MG63 (cell line): Measurements from ENCODE around the gene DPF1. TPM values are rescaled to one million over a fixed set of nuclear protein-coding genes. Genes with fewer than 3 reads are reported as not detected.

Source experiments
- DNase-seq: peaks from one replicate; pipeline ENCODE4 v3.0.0-alpha.2; 2020
- H3K27me3 ChIP-seq: fragments of 250-450 bp; sonication (Bioruptor Pico); 2 replicates; pipeline ENCODE4 v1.5.1; 2020; ENCODE audit warnings: mild to moderate bottlenecking, moderate library complexity
- H3K36me3 ChIP-seq: fragments of 250-450 bp; sonication (Bioruptor Pico); 2 replicates; pipeline ENCODE4 v1.5.1; 2020; ENCODE audit warnings: mild to moderate bottlenecking, moderate library complexity
- H3K4me3 ChIP-seq: fragments of 250-450 bp; sonication (Bioruptor Pico); 2 replicates; pipeline ENCODE4 v1.5.1; 2020; ENCODE audit warnings: mild to moderate bottlenecking, moderate library complexity
- H3K9me3 ChIP-seq: fragments of 250-450 bp; sonication (Bioruptor Pico); 2 replicates; pipeline ENCODE4 v1.5.1; 2020; ENCODE audit warnings: mild to moderate bottlenecking, moderate library complexity
- total RNA-seq: library from RNA; depleted of rRNA; stranded (reverse); fragments of >200 nt; shearing (Covaris generic); gene quantifications from 2 replicates; pipeline ENCODE4 v1.2.3, GENCODE V29; 2014; ENCODE audit warnings: low replicate concordance

DPF1 gene
- total RNA-seq, 1 experiment from 2014 or later = 6.9 TPM

DNA sequence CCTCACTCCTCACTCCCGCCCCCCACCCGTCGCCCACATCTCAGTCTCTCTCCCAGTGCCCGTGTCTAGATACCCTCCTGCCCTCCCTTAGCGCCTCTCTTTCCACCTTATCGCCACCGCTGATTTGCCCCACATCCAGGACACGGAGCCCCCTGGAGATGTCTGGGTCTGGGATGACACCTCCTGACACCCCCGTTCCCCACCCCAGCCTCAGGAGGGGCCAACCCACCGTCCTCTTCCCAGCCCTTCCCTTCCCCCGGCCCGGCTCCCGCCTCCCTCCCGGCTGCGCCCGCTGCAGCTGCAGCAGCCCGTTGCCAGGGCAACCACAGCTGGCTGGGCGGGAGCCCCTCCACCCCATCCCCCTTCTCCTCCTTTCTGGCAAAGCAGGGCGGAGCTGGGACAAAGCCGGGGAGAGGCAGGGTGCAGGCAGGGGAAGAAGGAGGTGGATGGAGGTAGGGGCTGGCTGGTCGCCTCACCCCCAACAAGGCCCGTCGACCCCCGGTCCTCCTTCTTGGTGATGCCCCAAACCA is 13.5 kb downstream of the DPF1 start:
- Histone ChIP-seq H3K4me3 (no peak overlapping the region), H3K36me3 (peaks cover 5% of the 10 kb centered on the region), H3K27me3 (no peaks in the 10 kb centered on the region), H3K9me3 (no peaks in the 10 kb centered on the region)
- DNase-seq = no peak

DNA sequence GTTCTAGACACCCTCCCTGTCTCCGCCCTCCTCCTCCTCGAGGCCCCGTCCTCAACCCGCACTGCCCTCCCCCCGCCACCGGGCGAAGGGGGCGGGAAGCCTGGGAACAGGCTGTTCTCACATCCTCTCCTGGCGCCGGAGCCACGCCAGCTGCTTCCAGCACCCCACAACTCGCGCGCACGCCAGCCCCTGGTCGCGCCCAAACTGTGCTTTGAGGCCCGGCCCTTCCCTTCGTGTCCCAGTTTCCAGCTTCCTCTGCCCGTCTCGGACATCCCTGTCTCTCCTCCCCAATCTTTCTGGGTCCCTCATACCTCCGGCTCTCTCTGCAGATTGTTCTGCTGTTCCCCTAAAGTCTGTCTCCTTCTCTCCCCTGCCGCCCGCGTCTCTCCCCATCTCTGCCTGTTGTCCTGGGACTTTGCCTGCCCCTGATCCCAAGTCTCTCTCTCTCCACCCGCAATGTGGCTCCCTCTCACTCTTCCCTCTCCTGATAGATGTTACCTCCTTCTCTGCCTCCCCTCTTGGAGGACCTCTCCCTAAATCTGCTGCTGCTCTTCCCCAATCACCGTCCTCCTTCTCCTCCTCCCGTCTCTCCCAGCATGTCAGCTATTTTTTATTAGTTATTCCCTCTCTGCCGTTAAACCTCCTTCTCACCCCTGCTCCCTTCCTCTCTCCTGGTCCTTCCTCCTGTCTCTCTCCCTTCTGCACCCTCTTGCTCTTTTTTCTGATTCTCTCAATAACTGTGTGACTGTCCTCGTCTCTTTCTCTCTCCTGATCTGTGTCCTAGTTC is 14.2 kb downstream of the DPF1 start:
- Histone ChIP-seq H3K36me3 (peaks cover 8% of the 10 kb centered on the region), H3K27me3 (no peaks in the 10 kb centered on the region), H3K4me3 (no peak overlapping the region), H3K9me3 (no peaks in the 10 kb centered on the region)
- DNase-seq = peak; percentile 31

- peaks cover 15% of the 10 kb centered on the region for H3K36me3 ChIP-seq
- no peak overlapping the region for H3K4me3 ChIP-seq
- H3K27me3 ChIP-seq = no peaks in the 10 kb centered on the region
- H3K9me3 ChIP-seq = no peaks in the 10 kb centered on the region
- DNase-seq = no peak
These were observed 14.9 kb downstream of the DPF1 start for GRCh38 chr19:38209152-38209551.

- no peak overlapping the region for H3K4me3 ChIP-seq
- H3K36me3 ChIP-seq = peaks cover 19% of the 10 kb centered on the region
- no peaks in the 10 kb centered on the region for H3K27me3 ChIP-seq
- no peak for DNase-seq
- H3K9me3 ChIP-seq = no peaks in the 10 kb centered on the region
These were observed 15.5 kb downstream of the DPF1 start for GRCh38 chr19:38208571-38208970.

DNA sequence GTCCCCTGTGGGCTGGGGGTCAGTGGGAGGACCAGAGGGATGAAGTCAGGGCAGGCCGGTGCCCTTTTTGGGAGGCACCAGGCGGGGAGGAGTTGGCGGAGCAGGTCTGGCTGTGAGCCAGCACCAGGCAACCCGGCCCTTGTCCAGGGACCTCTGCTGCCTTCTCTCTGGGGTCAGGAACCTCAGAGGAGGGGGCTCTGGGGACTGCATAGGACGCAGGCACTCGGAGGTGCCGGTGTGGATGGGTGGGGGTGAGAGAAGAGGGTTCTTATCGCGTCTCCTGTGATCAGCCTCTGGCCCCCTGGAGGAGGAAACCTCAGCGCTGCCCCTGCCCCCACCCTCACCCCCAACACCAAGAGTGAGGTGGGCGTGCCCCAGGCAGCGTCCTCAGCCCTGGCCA is 16.5 kb downstream of the DPF1 start:
- no peak for DNase-seq
- H3K4me3 ChIP-seq = no peak overlapping the region
- H3K9me3 ChIP-seq = no peaks in the 10 kb centered on the region
- H3K36me3 ChIP-seq = peaks cover 25% of the 10 kb centered on the region
- no peaks in the 10 kb centered on the region for H3K27me3 ChIP-seq

DNA sequence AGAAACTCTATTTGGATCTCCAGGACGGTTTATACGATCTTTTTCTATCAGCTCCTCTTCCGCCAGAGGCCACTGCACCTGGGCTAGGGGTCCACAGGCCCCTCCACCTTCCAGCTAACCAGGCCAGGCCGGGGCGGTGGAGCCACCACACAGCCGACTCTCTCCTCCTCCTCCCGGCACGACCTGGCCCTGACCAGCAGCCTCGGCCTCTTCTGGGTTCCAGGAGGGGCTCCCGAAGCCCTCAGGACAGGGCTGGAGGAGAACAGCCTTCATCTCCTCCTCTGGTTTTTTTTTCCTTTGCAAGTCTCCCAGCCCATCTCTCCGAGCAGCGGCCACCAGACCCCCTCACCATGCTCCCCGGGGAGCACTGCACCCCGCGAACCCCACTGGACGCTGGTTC is 17.1 kb downstream of the DPF1 start:
- Histone ChIP-seq H3K4me3 (no peak overlapping the region), H3K27me3 (no peaks in the 10 kb centered on the region), H3K36me3 (peaks cover 31% of the 10 kb centered on the region), H3K9me3 (no peaks in the 10 kb centered on the region)
- no peak for DNase-seq

DNA sequence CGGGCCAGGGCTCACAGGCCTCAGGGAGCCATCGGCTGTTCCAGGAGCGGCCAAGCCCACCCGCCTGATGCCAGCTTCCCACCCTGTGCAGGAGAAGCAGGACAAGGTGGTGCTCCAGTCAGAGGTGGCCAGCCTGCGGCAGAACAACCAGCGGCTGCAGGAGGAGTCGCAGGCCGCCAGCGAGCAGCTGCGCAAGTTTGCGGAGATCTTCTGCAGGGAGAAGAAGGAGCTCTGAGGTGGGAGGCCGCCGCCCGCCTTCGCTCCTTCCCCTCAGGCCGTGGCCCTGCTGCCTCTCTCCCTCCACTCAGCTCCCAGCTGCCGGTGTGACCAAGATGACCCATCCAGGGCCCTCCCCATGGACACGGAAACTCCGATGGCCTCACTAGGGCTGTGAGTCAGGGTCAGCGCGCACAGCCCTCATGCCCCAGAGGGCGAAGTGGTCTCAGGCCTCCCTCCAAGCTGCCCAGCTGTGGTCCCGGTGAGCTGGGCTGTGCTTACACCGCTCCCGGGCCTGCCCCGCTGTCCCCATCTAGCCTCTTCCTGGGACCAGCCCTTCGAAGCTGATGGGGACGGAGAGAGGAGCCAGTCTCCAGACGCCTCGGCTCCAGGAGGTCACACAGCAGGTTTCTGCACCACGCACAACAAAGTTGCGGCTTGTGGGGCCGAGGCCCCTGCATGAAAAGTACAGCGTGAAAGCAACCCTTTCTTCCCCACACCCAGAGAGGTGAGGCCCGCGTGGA is 17.8 kb downstream of the DPF1 start:
- no peaks in the 10 kb centered on the region for H3K27me3 ChIP-seq
- no peak overlapping the region for H3K4me3 ChIP-seq
- H3K9me3 ChIP-seq = no peaks in the 10 kb centered on the region
- peaks cover 38% of the 10 kb centered on the region for H3K36me3 ChIP-seq
- no peak for DNase-seq

GRCh38 chr19:38204728-38205127 is 19.3 kb downstream of the DPF1 start:
- H3K27me3 ChIP-seq = no peaks in the 10 kb centered on the region
- peaks cover 48% of the 10 kb centered on the region for H3K36me3 ChIP-seq
- no peak for DNase-seq
- no peak overlapping the region for H3K4me3 ChIP-seq
- H3K9me3 ChIP-seq = no peaks in the 10 kb centered on the region

- no peaks in the 10 kb centered on the region for H3K27me3 ChIP-seq
- H3K4me3 ChIP-seq = no peak overlapping the region
- DNase-seq = no peak
- H3K36me3 ChIP-seq = peaks cover 48% of the 10 kb centered on the region
- no peaks in the 10 kb centered on the region for H3K9me3 ChIP-seq
These were observed 19.9 kb downstream of the DPF1 start for GRCh38 chr19:38204096-38204495.

DNA sequence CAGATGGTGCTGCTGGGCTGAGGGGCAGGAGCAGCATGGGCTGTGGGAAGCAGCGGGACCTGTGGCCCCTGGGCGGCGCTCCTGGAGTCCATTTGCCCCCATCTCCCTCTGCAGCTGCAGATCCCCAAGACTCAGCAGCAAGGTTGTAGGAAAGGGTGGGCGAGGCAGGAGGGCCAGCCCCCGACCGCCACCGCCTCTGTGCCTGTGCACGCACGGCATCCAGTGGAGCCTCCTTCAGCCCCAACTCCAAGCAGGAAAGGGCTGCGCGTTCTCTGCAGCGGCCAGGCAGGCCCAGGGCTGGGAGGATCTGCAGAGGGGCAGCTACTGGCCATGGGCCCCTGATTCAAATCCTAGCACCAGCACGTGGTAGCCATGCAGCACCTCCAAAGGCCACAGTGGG is 20.8 kb downstream of the DPF1 start:
- no peaks in the 10 kb centered on the region for H3K27me3 ChIP-seq
- no peak overlapping the region for H3K4me3 ChIP-seq
- H3K36me3 ChIP-seq = peaks cover 51% of the 10 kb centered on the region
- DNase-seq = no peak
- H3K9me3 ChIP-seq = no peaks in the 10 kb centered on the region

- H3K4me3 ChIP-seq = no peak overlapping the region
- no peak for DNase-seq
- no peaks in the 10 kb centered on the region for H3K27me3 ChIP-seq
- H3K9me3 ChIP-seq = no peaks in the 10 kb centered on the region
- H3K36me3 ChIP-seq = peaks cover 51% of the 10 kb centered on the region
These were observed 21.5 kb downstream of the DPF1 start for GRCh38 chr19:38202504-38202903.

DNA sequence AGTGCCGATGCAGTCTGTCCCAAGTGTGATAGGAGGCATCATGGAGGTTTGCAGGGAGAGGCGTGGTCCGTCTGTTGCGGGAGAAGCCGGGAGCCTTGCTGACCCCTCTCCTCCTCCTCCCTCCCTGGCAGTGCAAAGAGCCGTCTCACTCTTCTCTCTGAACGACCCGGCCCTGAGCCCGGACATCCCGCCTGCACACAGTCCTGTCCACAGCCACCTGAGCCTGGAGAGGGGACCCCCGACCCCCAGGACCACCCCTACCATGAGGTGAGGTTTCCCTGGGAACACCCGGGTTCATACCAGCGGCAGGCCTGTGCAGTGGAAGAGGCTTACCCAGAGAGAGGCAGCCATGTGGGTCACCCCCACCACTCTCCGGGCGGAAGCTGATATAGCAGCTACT is 22.3 kb downstream of the DPF1 start:
- DNase-seq = no peak
- Histone ChIP-seq H3K36me3 (peaks cover 51% of the 10 kb centered on the region), H3K27me3 (no peaks in the 10 kb centered on the region), H3K9me3 (no peaks in the 10 kb centered on the region), H3K4me3 (no peak overlapping the region)

GRCh38 chr19:38199340-38199739 is 24.7 kb downstream of the DPF1 start:
- H3K27me3 ChIP-seq = no peaks in the 10 kb centered on the region
- no peak overlapping the region for H3K4me3 ChIP-seq
- H3K36me3 ChIP-seq = peaks cover 51% of the 10 kb centered on the region
- no peak for DNase-seq
- no peaks in the 10 kb centered on the region for H3K9me3 ChIP-seq

DNA sequence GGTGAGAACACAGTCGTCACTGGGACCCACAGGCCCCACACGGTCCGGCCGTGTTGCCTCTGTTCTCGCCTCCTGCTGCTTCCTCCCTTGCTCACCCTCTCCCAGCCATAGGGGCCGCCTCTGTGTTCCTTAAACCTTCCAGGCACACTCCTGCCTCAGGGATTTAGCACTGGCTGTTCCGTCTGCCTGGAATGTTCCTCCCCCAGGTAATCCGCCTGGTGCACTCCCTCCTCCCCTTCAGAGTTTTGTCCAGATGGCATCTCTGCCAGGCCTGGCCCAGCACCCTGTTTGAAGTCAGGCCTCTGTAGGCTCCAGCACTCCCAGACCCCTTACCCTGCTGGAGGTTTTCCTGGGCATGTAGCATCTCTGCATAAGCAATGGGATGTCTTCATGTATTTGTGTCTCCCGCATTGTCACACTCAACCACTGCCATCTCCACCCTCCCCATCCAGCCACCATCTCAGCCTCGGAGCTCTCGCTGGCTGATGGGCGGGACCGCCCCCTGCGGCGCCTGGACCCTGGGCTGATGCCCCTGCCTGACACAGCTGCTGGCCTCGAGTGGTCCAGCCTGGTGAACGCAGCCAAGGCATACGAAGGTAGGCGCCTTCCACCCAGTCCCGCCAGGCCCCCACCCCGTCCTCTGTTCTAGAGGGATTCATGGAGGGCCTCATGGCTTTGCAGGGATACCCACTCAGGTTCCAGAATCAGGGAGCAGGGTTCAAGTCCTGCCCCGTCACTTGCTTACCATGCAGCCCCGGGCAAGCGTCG is 25.9 kb downstream of the DPF1 start:
- H3K4me3 ChIP-seq = no peak overlapping the region
- no peaks in the 10 kb centered on the region for H3K27me3 ChIP-seq
- DNase-seq = no peak
- H3K36me3 ChIP-seq = peaks cover 44% of the 10 kb centered on the region
- H3K9me3 ChIP-seq = no peaks in the 10 kb centered on the region

GRCh38 chr19:38196948-38197656 is 26.9 kb downstream of the DPF1 start:
- Histone ChIP-seq H3K4me3 (no peak overlapping the region), H3K9me3 (no peaks in the 10 kb centered on the region), H3K27me3 (no peaks in the 10 kb centered on the region), H3K36me3 (peaks cover 41% of the 10 kb centered on the region)
- no peak for DNase-seq

GRCh38 chr19:38196245-38196837 is 27.7 kb downstream of the DPF1 start:
- Histone ChIP-seq H3K27me3 (no peaks in the 10 kb centered on the region), H3K9me3 (no peaks in the 10 kb centered on the region), H3K4me3 (no peak overlapping the region), H3K36me3 (peaks cover 42% of the 10 kb centered on the region)
- no peak for DNase-seq
